ENCODE data around the gene AHSG. TPM values are rescaled to one million over a fixed set of nuclear protein-coding genes. Genes with fewer than 3 reads are reported as not detected.

The AHSG gene
- total RNA-seq, 4 donors from 2014 or later = not detected

GRCh38 chr3:186594591-186595113, 18.2 kb upstream of the AHSG start:
- Histone ChIP-seq H3K27ac (peak overlapping the region in 2 of 4 donors; percentile 62 to 64), H3K4me3 (no peak overlapping the region), H3K4me1 (peaks cover 0 to 13% (median 0%) of the 10 kb centered on the region in 4 donors), H3K36me3 (no peaks in the 10 kb centered on the region), H3K27me3 (no peaks in the 10 kb centered on the region), H3K9me3 (no peaks in the 10 kb centered on the region)
- TF ChIP-seq POLR2A (IDR thresholded peaks at IDR 0.05) (no peak), CTCF (IDR thresholded peaks at IDR 0.05) (no peak)
- DNase-seq = no peak

GRCh38 chr3:186596568-186597287, 16.1 kb upstream of the AHSG start:
- Histone ChIP-seq H3K4me3 (no peak overlapping the region), H3K27me3 (no peaks in the 10 kb centered on the region), H3K9me3 (no peaks in the 10 kb centered on the region), H3K27ac (no peak overlapping the region), H3K4me1 (peaks cover 0 to 13% (median 0%) of the 10 kb centered on the region in 4 donors), H3K36me3 (no peaks in the 10 kb centered on the region)
- DNase-seq = no peak
- no peak for TF ChIP-seq POLR2A (IDR thresholded peaks at IDR 0.05)

DNA sequence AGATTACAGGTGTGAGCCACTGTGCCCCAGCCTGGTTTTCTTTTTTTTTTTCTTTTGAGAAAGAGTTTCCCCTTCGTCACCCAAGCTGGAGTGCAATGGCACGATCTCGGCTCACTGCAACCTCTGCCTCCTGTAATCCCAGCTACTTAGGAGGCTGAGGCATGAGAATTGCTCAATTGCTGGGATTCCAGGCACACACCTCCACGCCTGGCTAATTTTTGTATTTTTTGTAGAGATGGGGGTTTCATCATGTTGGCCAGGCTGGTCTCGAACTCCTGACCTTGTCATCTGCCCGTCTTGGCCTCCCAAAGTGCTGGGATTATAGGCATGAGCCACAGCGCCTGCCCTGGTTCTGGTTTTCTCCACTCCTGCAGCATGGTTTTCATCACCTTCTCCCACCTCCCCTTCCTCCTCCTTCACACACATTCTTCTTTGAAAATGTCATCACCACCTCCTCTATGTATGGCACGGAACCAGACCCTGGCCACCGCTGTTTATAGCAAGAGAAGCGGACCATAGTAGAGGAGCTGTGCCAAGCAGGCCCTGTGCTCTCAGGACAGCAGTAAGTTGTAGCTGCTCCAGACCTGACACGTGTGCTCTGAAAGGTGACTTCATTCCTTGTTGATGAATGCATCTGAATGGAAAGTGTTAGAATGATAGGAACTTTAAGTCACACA, 14.6 kb upstream of the AHSG start:
- Histone ChIP-seq H3K27ac (peak overlapping the region in 1 of 4 donors; percentile 58), H3K9me3 (no peaks in the 10 kb centered on the region), H3K27me3 (no peaks in the 10 kb centered on the region), H3K4me1 (peaks cover 0 to 12% (median 0%) of the 10 kb centered on the region in 4 donors), H3K36me3 (no peaks in the 10 kb centered on the region), H3K4me3 (no peak overlapping the region)
- no peak for DNase-seq
- TF ChIP-seq CTCF (IDR thresholded peaks at IDR 0.05) = no peak
- TF ChIP-seq POLR2A (IDR thresholded peaks at IDR 0.05) = no peak

GRCh38 chr3:186598794-186599141, 14.1 kb upstream of the AHSG start:
- Histone ChIP-seq H3K27me3 (no peaks in the 10 kb centered on the region), H3K4me3 (no peak overlapping the region), H3K27ac (peak overlapping the region in 2 of 4 donors; percentile 54 to 58), H3K4me1 (peaks cover 0 to 7% (median 0%) of the 10 kb centered on the region in 4 donors), H3K36me3 (no peaks in the 10 kb centered on the region), H3K9me3 (no peaks in the 10 kb centered on the region)
- no peak for DNase-seq
- TF ChIP-seq POLR2A (IDR thresholded peaks at IDR 0.05) (no peak), CTCF (IDR thresholded peaks at IDR 0.05) (no peak)

DNA sequence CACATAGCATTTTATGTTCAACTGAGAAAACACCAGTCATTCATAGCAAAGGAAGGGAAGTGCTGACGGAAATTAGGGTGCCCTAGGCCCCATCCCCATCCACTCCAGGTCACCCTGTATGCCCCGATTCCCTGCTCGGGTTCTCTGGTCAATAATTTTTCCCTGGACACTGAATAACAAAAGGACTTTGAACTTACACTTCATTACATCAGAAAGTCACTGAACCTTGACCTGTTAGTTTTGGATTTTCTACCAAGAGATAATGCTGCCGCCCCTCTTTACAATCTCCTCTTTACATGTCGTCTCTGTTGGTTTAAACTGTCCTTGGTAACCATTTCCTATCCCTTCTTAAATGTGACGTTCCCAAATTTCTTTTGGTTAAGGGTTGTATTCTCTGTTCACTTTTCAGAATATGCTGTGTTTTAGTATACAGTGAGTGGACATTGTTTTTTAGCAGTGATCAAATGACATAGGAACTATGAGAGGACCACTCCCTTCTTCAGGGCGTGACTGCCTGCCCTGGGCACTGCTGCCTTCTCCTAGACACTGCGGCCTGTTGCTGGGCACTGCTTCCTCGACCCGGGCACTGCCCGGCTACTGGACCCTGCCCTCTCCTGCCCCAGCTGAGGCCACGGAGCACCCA, 13.6 kb upstream of the AHSG start:
- TF ChIP-seq POLR2A (IDR thresholded peaks at IDR 0.05) = no peak
- TF ChIP-seq CTCF (IDR thresholded peaks at IDR 0.05) = no peak
- Histone ChIP-seq H3K36me3 (no peaks in the 10 kb centered on the region), H3K9me3 (no peaks in the 10 kb centered on the region), H3K4me1 (peaks cover 0 to 5% (median 0%) of the 10 kb centered on the region in 4 donors), H3K4me3 (peak overlapping the region in 1 of 4 donors; percentile 11), H3K27ac (peak overlapping the region in 2 of 4 donors; percentile 54 to 58), H3K27me3 (no peaks in the 10 kb centered on the region)
- DNase-seq = peak in 2 of 3 donors; percentile 57 to 70

Measured in Peyer's patch (tissue), 4 donors.